ENCODE measurements around the gene MYBBP1A. TPM values are rescaled to one million over a fixed set of nuclear protein-coding genes. Genes with fewer than 3 reads are reported as not detected.
A peak's percentile ranks its signal among the peaks of the same experiment; 100 is the strongest.

The MYBBP1A gene
- total RNA-seq, 2 experiments from 2014 or later = 72.4 to 94.3 TPM

DNA sequence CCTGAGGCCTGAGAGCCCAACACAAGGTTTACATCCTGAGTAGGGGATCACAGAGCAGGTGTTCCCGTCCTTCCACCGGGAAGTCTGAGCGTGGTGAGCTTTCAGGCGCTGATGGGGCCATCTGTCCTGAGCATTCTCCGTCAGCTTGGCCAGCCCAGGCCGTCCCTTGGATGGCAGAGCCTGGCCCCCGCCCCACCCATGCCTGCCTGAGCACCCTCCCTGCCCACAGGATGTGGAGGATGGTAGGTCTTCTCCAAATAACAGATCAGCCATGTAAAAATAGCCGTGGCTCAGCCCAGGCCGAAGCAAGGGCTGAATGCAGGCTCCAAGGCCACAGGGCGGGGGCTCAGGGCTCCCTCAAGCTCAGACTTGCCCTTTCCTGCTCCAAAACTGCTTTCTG, 36.3 kb downstream of the MYBBP1A start:
- H3K4me3 Mint-ChIP-seq = no peak overlapping the region
- H3K27me3 Mint-ChIP-seq = peaks cover 2% of the 10 kb centered on the region
- H3K9me3 Mint-ChIP-seq (ENCODE audit: low read depth) = no peaks in the 10 kb centered on the region
- H3K36me3 Mint-ChIP-seq = no peaks in the 10 kb centered on the region
- no peak for ATAC-seq
- H3K4me1 Mint-ChIP-seq = peaks cover 11% of the 10 kb centered on the region
- no peak for DNase-seq
- no peak overlapping the region for H3K27ac Mint-ChIP-seq
- CTCF ChIA-PET = interaction anchor here (1.4 to 1.6 kb wide), 2 partner anchors 20 to 98 kb away, joined by 3 to 6 read pairs; partner anchors contain the start of gene SPNS2

DNA sequence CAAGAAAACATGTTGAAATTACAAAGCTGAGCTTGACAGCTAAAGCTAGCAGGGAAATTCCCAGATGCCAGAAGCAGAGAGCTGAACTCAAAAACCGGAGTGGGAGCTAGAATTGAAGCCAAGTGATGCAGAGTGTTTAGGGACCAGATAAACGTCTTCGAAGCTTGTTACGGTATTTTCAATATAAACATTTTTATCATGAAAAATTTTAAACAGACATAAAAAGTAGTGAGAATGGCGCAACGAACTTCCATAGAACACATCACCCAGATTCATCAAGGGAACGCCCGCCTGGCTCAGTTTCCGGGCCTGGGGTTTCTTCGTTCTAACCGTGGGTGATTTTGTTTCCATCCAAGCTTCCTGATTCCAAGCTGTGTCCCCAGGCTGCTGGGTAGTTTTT, 38.4 kb downstream of the MYBBP1A start:
- ATAC-seq = no peak
- H3K27ac Mint-ChIP-seq = no peak overlapping the region

DNA sequence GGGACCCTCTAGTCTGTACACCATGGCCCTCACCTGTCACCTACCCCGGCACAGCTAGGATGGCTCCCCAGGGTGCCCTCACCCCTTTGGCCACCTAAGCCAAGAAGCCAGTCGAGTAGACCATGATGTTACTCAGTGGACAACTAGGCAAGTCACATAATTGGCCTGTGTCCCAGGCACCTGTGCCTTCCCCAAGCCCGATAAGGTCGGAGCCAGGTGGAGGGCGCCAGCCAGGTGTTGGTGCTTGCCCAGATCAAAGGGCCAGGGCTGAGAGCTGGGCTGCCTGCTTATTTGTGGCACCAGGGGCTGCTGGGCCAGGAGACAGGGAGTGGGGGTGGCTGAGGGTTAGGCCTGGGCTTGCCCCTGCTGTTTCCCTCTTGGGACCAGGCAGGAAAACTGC, 39.7 kb downstream of the MYBBP1A start:
- Mint-ChIP-seq H3K9me3 (ENCODE audit: low read depth) (no peaks in the 10 kb centered on the region), H3K27ac (no peak overlapping the region), H3K27me3 (peaks cover 2% of the 10 kb centered on the region), H3K4me1 (peaks cover 14% of the 10 kb centered on the region), H3K4me3 (no peak overlapping the region), H3K36me3 (no peaks in the 10 kb centered on the region)
- DNase-seq = no peak
- CTCF ChIA-PET = interaction anchor here (0.7 kb wide), 1 partner anchor 300 kb away, joined by 3 read pairs; no protein-coding TSS in a partner anchor
- ATAC-seq = no peak

More for the DNA sequence above, 38.4 kb downstream of the MYBBP1A start:
- no peak for DNase-seq
- Mint-ChIP-seq H3K27me3 (peaks cover 2% of the 10 kb centered on the region), H3K4me1 (peaks cover 11% of the 10 kb centered on the region), H3K4me3 (no peak overlapping the region), H3K36me3 (no peaks in the 10 kb centered on the region), H3K9me3 (ENCODE audit: low read depth) (no peaks in the 10 kb centered on the region)
- CTCF ChIA-PET = interaction anchor here (1.2 kb wide), 1 partner anchor 96 kb away, joined by 3 read pairs; no protein-coding TSS in a partner anchor

DNA sequence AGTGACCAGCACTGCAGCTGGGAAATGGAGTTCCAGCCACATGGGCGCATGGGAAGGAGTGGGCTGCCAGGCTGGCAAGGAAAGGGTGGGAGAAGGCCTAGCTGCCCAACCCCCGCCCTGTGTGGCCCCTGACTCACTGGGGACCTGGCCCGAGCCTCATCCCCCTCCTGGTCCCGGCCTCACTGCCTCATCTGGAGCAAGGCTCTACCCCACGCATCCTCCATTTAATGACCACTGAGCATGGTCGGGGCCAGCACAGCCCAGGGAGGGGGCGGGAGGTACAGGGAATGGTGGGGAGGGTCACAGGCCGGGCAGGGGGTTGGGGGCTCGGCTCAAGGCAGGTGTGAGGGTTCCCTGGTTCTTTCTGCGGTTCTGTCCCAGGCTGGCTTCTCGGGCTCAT, 40.4 kb downstream of the MYBBP1A start:
- no peak for ATAC-seq

DNA sequence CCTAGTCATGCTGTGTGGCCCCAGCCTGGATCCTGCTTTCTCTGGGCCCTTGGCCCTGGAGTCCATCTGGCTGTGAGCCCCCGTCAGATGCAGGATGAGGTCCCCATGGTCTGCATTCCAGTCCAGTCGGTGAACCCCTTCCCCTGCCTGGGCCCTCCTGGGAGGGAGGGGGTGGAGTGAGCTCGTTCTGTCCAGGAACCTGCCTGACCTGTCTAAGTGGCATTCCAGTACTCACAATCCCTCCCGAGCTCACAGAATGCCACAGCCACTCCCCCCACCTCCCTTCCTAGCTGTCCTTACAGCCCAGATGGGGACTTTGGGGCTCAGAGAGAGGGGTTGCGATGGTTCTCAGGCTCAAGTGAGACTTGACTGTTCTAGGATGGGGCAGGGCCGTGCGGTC, 41.0 kb downstream of the MYBBP1A start:
- DNase-seq (no peak), ATAC-seq (no peak)
- CTCF ChIA-PET = no interaction called here
- H3K27me3 Mint-ChIP-seq = peaks cover 2% of the 10 kb centered on the region
- peaks cover 27% of the 10 kb centered on the region for H3K4me1 Mint-ChIP-seq
- H3K9me3 Mint-ChIP-seq (ENCODE audit: low read depth) = no peaks in the 10 kb centered on the region
- no peaks in the 10 kb centered on the region for H3K36me3 Mint-ChIP-seq
- H3K4me3 Mint-ChIP-seq = no peak overlapping the region
- H3K27ac Mint-ChIP-seq = no peak overlapping the region

More for the DNA sequence above, 40.4 kb downstream of the MYBBP1A start:
- CTCF ChIA-PET = no interaction called here
- Mint-ChIP-seq H3K27me3 (peaks cover 2% of the 10 kb centered on the region), H3K36me3 (no peaks in the 10 kb centered on the region), H3K27ac (no peak overlapping the region), H3K9me3 (ENCODE audit: low read depth) (no peaks in the 10 kb centered on the region), H3K4me3 (no peak overlapping the region), H3K4me1 (peaks cover 22% of the 10 kb centered on the region)
- no peak for DNase-seq

DNA sequence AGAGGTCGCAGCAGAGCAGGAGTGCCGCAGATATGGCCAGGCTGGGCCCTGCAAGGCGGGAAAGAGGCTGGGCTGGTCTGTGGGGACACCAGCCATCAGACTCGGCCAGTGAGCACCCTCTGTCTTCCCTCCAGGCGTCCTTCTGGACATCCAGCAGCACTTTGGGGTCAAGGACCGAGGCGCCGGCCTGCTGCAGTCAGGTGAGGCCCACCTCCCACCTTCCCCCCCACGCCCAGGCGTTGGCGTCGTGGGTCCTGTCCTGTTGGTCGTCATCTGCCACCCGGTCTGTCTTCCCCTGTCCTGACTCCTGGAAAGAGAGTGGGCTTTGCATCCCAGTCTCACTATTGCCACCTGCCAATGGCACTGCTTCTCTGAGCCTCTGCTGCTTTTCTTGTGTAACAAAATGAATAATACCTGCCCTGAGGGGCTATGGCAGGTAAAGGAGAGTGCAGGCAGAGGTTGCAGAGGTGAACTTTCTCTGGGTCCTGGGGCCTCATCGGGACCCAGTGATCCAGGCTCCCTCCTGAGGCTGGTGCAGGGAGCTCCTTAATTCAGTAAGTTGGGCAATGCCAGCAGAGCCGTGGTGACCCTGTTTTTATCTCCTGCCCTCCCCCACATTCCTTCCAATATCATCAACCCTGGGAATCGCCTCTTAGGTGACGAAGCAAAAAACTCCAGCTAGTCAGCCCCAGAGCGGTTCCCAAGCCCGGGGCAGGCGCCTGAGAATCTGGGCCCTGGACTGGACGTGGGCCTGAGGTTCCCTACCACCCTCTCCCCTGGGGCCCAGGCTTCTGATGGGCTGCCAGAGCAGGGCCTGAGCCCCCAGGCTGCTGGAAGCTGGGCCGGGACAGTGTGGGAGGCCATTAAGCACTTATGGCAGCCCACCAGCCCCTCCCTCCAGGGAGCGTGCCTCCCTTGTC, 41.8 kb downstream of the MYBBP1A start:
- no peak overlapping the region for H3K27ac Mint-ChIP-seq
- ATAC-seq (no peak), DNase-seq (no peak)
- H3K9me3 Mint-ChIP-seq (ENCODE audit: low read depth) = no peaks in the 10 kb centered on the region
- H3K27me3 Mint-ChIP-seq = peaks cover 2% of the 10 kb centered on the region
- no peaks in the 10 kb centered on the region for H3K36me3 Mint-ChIP-seq
- CTCF ChIA-PET = no interaction called here
- peaks cover 29% of the 10 kb centered on the region for H3K4me1 Mint-ChIP-seq
- no peak overlapping the region for H3K4me3 Mint-ChIP-seq

DNA sequence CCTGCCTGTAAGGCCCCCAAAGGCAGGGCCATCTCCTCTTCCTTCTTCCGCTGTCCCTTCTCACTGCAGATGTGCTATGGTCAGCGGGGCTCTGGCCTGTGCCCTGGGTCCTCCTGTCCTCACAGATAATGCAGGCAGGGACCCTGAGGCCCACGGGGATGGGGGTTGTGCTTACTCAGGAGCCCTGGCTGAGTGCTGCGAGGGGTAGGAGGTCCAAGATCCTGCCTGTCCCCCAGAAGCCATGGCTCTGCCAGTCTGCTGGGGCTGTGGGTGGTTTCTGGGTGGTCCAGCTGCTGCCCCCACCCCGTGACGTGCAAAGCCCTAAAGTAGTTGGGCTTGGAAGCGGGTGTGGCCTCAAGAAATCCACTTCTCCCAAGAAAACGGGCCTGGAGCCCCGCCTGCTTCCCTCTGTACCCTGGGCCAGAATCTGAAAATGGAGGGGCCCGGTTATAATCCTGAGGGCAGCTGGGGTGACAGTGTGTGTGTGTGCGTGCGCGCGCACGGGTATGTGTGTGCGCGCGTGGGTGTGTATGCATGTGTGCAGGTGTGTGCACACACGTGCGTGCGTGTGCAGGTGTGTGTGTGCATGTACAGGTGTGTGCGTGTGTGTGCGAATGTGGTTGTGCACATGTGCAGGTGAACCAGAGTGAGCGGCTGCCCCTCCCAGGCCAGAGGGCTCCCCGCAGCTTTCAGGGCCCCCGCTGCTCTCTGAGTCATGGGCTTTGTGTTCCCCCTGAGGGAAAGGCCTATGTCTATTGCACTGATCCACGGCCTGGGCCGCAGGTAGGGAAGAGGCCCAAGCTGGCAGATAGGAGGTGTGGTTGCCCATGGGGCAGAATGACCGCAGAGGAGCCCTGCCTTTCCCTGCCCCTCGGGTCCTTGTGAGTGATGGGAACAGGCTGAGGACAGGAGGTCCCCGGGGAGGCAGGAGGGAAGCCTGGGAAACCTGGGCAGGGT, 42.8 kb downstream of the MYBBP1A start:
- CTCF ChIA-PET = no interaction called here
- ATAC-seq (no peak), DNase-seq (no peak)
- Mint-ChIP-seq H3K27me3 (no peaks in the 10 kb centered on the region), H3K9me3 (ENCODE audit: low read depth) (no peaks in the 10 kb centered on the region), H3K4me3 (no peak overlapping the region), H3K4me1 (peaks cover 31% of the 10 kb centered on the region), H3K27ac (no peak overlapping the region), H3K36me3 (no peaks in the 10 kb centered on the region)

DNA sequence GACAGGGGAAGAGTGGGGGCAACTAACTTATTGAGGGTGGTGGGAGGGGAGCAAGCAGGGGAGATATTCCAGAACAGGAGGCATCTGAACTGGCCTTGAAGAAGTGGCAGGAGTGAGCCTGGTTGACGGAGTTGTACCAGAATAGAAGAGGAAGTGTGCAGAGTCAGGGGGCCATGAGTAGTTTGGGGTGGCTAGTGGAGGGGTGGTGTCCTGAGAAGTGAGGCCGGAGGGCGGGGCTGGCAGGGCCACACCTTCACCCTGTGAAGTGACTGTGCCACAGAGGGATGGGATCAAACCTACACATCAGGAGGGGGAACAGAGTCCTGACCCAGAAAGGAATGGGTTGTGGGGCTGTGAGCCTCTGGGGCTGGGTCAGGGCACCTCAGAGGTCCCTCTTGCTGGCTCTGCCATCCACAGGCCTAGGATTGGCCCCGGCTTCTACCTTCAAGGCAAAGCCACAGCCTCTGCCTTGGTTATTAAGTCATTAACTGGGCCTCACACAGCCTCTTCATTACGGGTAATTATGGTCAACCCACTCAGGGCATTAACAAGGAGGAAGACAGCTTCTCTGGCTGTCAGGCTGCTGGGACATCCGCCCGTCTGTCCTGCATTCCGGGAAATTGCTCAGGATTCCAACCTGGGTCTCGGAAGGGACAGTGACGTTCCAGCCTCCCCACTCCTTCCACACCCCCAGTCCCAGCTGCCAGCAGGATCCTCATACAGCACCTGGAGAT, 43.8 kb downstream of the MYBBP1A start:
- ATAC-seq (no peak), DNase-seq (no peak)
- CTCF ChIA-PET = interaction anchor here (4.7 kb wide), 1 partner anchor 90 kb away, joined by 19 read pairs; no protein-coding TSS in a partner anchor
- Mint-ChIP-seq H3K27ac (no peak overlapping the region), H3K9me3 (ENCODE audit: low read depth) (no peaks in the 10 kb centered on the region), H3K36me3 (no peaks in the 10 kb centered on the region), H3K27me3 (no peaks in the 10 kb centered on the region), H3K4me3 (no peak overlapping the region), H3K4me1 (peaks cover 33% of the 10 kb centered on the region)

DNA sequence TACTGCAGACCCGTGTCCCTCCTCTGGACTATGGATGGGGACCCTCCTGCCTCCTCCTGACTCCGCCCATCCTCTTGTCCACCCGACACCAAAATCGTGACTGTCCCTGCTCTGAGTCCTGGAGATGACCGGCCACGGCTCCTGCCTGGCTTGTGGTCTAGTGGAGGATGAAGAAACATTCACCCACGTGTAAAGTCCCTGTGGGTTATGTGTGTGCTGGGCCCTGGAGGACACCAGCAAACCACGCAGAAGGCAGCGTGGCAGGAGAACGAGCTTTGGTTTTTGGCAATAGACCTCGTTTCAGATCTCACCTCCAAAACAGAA, 44.6 kb downstream of the MYBBP1A start:
- H3K4me1 Mint-ChIP-seq = peaks cover 38% of the 10 kb centered on the region
- no peaks in the 10 kb centered on the region for H3K27me3 Mint-ChIP-seq
- no peaks in the 10 kb centered on the region for H3K36me3 Mint-ChIP-seq
- no peaks in the 10 kb centered on the region for H3K9me3 Mint-ChIP-seq (ENCODE audit: low read depth)
- H3K27ac Mint-ChIP-seq = no peak overlapping the region
- no peak overlapping the region for H3K4me3 Mint-ChIP-seq
- CTCF ChIA-PET = interaction anchor here (1.2 to 4.7 kb wide), 3 partner anchors 11 to 91 kb away, joined by 3 to 19 read pairs (median 3); partner anchors contain the start of gene SPNS2
- DNase-seq = no peak
- ATAC-seq = no peak

DNA sequence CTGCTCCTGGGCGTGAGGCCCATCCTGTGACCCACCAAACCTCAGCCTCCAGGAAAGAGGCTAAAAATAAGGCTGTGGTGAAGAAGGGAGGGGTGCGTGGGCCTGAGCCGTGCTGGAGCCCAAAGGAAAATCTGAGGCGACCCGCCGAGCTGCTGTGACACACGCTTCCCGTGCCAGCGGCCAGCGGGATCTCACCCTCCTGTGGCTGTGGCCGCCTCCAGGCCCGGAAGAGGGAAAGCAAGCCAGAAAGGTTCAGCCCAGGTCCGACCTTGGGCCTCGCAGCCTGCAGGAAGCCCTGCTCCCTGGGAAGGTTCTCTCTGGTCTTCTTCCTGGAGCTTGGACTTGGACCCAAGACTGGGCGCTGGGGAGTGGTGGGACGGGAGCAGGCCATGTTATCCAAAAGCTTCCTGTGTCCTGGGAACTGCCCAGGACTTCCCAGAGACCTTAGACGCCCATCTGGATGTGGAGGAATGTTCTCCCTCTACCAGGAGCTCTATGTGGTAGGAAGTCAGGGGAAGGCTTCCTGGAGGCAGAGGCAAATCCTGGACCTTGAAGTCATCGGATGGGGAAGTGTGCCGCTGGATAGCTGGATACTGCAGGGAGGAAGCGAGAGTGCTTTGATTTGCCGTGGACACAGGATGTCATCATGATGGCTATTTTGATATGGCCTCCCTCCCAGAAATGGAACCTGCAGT, 45.1 kb downstream of the MYBBP1A start:
- DNase-seq (no peak), ATAC-seq (no peak)
- Mint-ChIP-seq H3K27ac (no peak overlapping the region), H3K4me3 (no peak overlapping the region), H3K4me1 (peaks cover 43% of the 10 kb centered on the region), H3K9me3 (ENCODE audit: low read depth) (no peaks in the 10 kb centered on the region), H3K27me3 (no peaks in the 10 kb centered on the region), H3K36me3 (no peaks in the 10 kb centered on the region)
- CTCF ChIA-PET = interaction anchor here (0.6 to 4.7 kb wide), 7 partner anchors 11 to 355 kb away, joined by 3 to 19 read pairs (median 3); partner anchors contain the start of gene SPNS2

DNA sequence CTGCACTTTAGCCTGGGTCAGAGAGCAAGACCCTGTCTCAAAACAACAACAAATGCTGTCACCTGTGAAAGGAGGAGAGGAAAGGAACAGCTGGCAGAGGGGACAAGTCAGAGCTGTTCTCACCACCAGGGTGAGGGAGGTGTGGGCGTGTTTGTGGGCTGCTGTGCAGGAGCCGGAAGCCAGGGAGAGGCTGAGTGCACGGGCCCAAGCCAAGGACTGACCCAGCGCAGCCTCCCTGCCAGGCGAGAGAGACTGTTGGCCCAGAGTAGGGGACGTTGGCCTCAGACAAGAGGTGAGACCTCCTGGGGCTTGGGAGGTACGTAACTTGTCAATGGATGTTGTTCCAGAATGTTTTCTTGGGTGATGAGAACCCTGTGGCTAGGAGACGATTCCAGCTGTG, 45.8 kb downstream of the MYBBP1A start:
- DNase-seq = peak; percentile 85
- Mint-ChIP-seq H3K4me1 (peaks cover 50% of the 10 kb centered on the region), H3K9me3 (ENCODE audit: low read depth) (no peaks in the 10 kb centered on the region), H3K4me3 (no peak overlapping the region), H3K27me3 (no peaks in the 10 kb centered on the region), H3K36me3 (no peaks in the 10 kb centered on the region), H3K27ac (no peak overlapping the region)
- peak; percentile 89 for ATAC-seq
- CTCF ChIA-PET = interaction anchor here (0.6 to 4.7 kb wide), 11 partner anchors 10 to 356 kb away, joined by 3 to 19 read pairs (median 3); partner anchors contain the start of gene SPNS2

DNA sequence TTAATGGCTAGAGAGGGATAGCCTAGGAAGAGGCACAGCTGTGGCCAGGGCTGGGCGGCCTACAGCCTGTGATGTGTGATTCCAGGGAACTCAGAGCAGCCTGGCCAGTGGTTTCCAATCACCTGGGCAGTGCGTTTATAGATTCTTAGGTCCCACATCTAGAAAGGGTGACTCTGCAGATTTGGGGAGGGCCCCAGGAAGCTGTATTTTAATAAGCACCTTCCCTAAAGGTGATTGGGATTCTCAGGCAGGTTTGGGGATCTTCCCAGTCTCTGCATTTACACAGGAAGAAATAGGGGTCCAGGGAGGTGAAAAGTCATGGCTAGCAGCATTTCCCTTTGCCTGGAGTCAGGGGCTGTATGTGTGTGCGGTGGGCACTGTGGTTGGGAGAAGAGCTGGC, 47.0 kb downstream of the MYBBP1A start:
- peaks cover 60% of the 10 kb centered on the region for H3K4me1 Mint-ChIP-seq

More for the DNA sequence above, 47.0 kb downstream of the MYBBP1A start:
- Mint-ChIP-seq H3K36me3 (no peaks in the 10 kb centered on the region), H3K4me3 (no peak overlapping the region), H3K27me3 (no peaks in the 10 kb centered on the region), H3K9me3 (ENCODE audit: low read depth) (no peaks in the 10 kb centered on the region), H3K27ac (no peak overlapping the region)
- DNase-seq (no peak), ATAC-seq (no peak)
- CTCF ChIA-PET = interaction anchor here (1.4 to 4.7 kb wide), 3 partner anchors 9 to 87 kb away, joined by 3 to 19 read pairs (median 3); partner anchors contain the start of gene SPNS2

All from activated CD8-positive, alpha-beta memory T cell treated with anti-CD3 and anti-CD28 coated beads, Interleukin-2, amount 10 ng/mL, durations not matched to agents 7 days and 5 days (primary cell).